Prostate gland (tissue), 2 donors: ENCODE data around the gene PRPF6.
"Not testable (repeated sequence)": the region's sequence is repeated elsewhere in the genome, so short reads cannot be mapped to it uniquely, and the experiment has no call there.

Experiments
- CTCF ChIP-seq, 4 experiments: fragments of 200-600 bp in 2 of 4; fragments of 450-650 bp in 2 of 4; sonication (generic) in 2 of 4; IDR thresholded peaks; 1 replicate in 3 of 4; 2 replicates in 1 of 4; pipeline ENCODE4 v1.5.1; 2016 to 2019; ENCODE audit warnings: antibody characterized with exemption in 4 of 4, mild to moderate bottlenecking in 2 of 4, moderate library complexity in 2 of 4
- POLR2A ChIP-seq: fragments of 450-650 bp; IDR thresholded peaks from one replicate; pipeline ENCODE4 v1.6.1; 2016; ENCODE audit warnings: antibody characterized with exemption, mild to moderate bottlenecking

GRCh38 chr20:63971960-63972311 is 9.0 kb upstream of the PRPF6 start:
- TF ChIP-seq CTCF (IDR thresholded peaks at IDR 0.05); POLR2A: not testable (repeated sequence)
